Activated CD8-positive, alpha-beta memory T cell treated with anti-CD3 and anti-CD28 coated beads, Interleukin-2, amount 50 U/mL, for 48 hours (primary cell): ENCODE data around the gene WNK2.

Experiments used
- DNase-seq: peaks from one replicate; pipeline ENCODE4 v3.0.0-alpha.2; 2020

Gene WNK2

GRCh38 chr9:93256878-93257807 is 73.2 kb downstream of the WNK2 start:
- peak; percentile 41 for DNase-seq

GRCh38 chr9:93257808-93258331 is 73.9 kb downstream of the WNK2 start:
- peak; percentile 45 for DNase-seq

- DNase-seq: peak; percentile 33
Observed at GRCh38 chr9:93258419-93258817, 74.5 kb downstream of the WNK2 start.

- peak; percentile 39 for DNase-seq
Observed at GRCh38 chr9:93258818-93259489, 75.0 kb downstream of the WNK2 start.

- peak; percentile 33 for DNase-seq
Observed at GRCh38 chr9:93259490-93260262, 75.7 kb downstream of the WNK2 start.

GRCh38 chr9:93260263-93261066 is 76.5 kb downstream of the WNK2 start:
- DNase-seq: peak; percentile 40

- DNase-seq: peak; percentile 39
Observed at GRCh38 chr9:93261281-93261680, 77.3 kb downstream of the WNK2 start.

- DNase-seq: no peak
Observed at GRCh38 chr9:93261735-93262523, 78.0 kb downstream of the WNK2 start.

GRCh38 chr9:93262537-93263310 is 78.8 kb downstream of the WNK2 start:
- no peak for DNase-seq

GRCh38 chr9:93263334-93264229 is 79.6 kb downstream of the WNK2 start:
- DNase-seq: no peak

GRCh38 chr9:93264338-93265125 is 80.6 kb downstream of the WNK2 start:
- DNase-seq: no peak

GRCh38 chr9:93265301-93265971 is 81.5 kb downstream of the WNK2 start:
- no peak for DNase-seq

GRCh38 chr9:93265972-93266371 is 82.0 kb downstream of the WNK2 start:
- no peak for DNase-seq

GRCh38 chr9:93266521-93267001 is 82.6 kb downstream of the WNK2 start:
- no peak for DNase-seq

GRCh38 chr9:93267091-93267541 is 83.2 kb downstream of the WNK2 start:
- peak; percentile 47 for DNase-seq

- no peak for DNase-seq
Observed at GRCh38 chr9:93267681-93268505, 84.0 kb downstream of the WNK2 start.
